ENCODE results near the gene SYNE2.
"Not testable (repeated sequence)": the region's sequence is repeated elsewhere in the genome, so short reads cannot be mapped to it uniquely, and the experiment has no call there.

Gene SYNE2

GRCh38 chr14:63852817-63853731, at the start of gene SYNE2:
Gene SYNE2, plus strand, starts transcription at chr14:63853004. Its CDS starts 56,145 bp downstream, at chr14:63909149.
- DNase-seq = peak in 9 of 14 donors; percentile 5 to 54 (median 23)

DNA sequence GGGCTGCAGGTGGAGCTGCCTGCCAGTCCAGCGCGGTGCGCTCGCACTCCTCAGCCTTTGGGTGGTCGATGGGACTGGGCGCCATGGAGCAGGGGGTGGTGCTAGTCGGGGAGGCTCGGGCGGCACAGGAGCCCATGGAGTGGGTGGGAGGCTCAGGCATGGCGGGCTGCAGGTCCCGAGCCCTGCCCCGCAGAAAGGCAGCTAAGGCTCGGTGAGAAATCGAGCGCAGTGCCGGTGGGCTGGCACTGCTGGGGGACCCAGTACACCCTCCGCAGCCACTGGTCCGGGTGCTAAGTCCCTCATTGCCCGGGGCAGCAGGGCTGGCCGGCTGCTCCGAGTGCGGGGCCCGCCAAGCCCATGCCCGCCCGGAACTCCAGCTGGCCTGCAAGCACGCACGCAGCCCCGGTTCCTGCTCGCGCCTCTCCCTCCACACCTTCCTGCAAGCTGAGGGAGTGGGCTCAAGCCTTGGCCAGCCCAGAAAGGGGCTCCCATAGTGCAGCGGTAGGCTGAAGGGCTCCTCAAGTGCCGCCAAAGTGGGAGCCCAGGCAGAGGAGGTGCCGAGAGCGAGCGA, 49.5 kb upstream of the SYNE2 start:
- not testable (repeated sequence) for DNase-seq

DNA sequence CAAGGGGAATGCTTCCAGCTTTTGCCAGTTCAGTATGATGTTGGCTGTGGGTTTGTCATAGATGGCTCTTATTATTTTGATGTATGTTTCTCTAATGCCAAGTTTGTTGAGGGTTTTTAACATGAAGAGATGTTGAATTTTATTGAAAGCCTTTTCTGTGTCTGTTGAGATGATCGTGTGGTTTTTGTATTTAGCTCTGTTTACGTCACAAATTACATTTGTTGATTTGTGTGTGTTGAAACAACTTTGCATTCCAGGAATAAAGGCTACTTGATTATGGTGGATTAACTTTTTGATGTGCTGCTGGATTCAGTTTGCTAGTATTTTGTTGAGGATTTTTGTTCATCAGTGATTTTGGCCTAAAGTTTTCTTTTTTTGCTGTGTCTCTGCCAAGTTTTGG, 46.7 kb upstream of the SYNE2 start:
- not testable (repeated sequence) for DNase-seq

DNA sequence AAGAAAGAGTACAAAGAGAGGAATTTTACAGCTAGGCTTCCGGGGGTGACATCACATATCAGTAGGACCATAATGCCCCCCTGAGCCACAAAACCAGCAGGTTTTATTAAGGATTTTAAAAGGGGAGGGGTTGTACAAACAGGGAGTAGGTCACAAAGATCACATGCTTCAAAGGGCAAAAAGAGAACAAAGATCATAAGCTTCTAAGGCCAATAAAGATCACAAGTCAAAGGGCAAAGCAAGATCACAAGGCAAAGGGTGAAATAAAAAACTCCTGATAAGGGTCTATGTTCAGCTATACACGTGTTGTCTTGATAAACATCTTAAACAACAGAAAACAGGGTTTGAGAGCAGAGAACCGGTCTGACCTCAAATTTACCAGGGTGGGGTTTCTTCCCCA, 41.1 kb upstream of the SYNE2 start:
- not testable (repeated sequence) for DNase-seq

DNA sequence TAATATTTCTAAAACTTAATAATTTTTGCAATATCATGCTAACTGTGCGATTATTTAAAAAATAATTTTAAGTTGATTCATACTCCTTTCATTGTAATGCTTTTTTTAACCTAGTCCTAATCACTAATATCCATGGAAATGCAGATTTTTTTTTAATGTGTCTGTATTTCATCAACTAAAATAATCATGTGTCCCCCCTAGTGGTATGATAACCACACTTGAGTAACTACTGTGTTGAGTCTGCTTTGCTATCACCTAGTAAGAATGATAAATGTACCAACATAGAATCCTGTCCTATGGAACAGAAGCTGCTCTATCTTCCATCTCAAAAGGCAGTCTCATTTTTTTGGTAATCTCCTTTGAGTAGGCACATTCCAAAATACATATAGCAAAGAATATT, 19.1 kb upstream of the SYNE2 start:
- DNase-seq = no peak

- DNase-seq = no peak
Observed at GRCh38 chr14:63840981-63841380, 11.8 kb upstream of the SYNE2 start.

GRCh38 chr14:63843796-63844195, 9.0 kb upstream of the SYNE2 start:
- no peak for DNase-seq

DNA sequence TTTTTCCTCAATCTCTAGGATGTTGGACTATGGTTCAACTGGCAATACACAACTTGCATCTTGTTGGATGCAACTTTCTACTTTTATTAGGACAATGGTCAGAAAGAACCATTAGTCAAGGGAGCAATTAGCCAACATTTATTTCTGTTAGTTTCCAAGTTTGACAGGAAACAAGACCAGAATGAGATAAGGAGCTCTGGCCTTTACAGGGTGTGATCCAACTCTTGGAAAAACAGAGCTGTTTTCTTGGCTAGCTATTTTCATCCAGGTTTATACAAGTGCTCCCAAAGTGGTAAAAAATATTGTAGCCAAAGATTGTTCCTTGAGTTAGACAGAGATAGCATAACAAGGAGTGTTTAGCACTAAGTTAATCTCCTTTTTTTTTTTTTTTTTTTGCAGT, 3.9 kb upstream of the SYNE2 start:
- DNase-seq = no peak

GRCh38 chr14:63852271-63852816, 460 bp upstream of the SYNE2 start:
- peak in 1 of 14 donors; percentile 20 for DNase-seq

- peak in 5 of 14 donors; percentile 1 to 62 (median 9) for DNase-seq
Observed at GRCh38 chr14:63853831-63854293, 1.1 kb downstream of the SYNE2 start.

- DNase-seq = no peak
Observed at GRCh38 chr14:63854330-63854729, 1.5 kb downstream of the SYNE2 start.

DNA sequence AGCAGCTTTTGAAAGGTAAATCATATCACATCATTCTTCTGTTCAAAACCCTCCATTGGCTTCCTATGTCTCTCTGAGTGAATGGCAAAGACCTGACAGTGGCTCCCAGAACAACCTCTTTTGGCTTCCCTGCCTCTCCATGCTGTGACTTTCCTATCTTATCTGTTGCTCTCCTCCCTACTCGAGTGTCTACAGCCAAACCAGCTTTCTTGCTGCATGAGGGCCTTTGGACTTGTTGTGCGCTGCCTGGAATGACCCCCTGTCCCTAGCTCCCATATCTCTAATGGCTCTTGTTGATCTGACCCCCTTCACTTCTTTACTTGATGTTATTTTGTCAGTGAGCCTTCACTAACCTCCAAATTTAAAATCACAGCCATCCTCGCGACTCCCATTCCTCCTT, 2.5 kb downstream of the SYNE2 start:
- DNase-seq = no peak

DNA sequence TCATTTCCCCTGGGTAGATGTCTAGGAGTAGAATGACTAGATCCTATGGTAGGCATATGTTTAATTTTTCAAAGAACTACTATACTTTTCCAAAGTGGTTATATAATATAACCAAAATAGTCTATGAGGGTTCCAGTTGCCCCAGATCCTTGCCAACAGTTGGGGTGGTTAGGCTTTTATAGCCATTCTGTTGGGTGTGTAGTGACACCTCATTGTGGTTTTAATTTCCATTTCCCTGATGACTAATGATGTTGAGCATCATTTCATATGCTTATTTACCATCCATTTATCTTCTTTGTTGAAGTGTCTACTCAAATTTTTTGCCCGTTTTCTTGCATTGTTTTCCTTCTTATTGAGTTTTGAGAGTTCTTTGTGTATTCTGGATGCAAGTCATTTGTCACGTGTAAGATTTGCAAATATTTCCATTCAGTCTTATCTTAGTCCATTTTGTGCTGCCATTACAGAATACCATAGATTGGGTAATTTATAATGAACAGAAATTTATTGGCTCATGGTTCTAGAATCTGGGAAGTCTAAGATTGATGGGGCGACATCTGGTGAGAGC, 4.7 kb downstream of the SYNE2 start:
- DNase-seq = no peak

GRCh38 chr14:63860146-63860545, 7.3 kb downstream of the SYNE2 start:
- no peak for DNase-seq

DNA sequence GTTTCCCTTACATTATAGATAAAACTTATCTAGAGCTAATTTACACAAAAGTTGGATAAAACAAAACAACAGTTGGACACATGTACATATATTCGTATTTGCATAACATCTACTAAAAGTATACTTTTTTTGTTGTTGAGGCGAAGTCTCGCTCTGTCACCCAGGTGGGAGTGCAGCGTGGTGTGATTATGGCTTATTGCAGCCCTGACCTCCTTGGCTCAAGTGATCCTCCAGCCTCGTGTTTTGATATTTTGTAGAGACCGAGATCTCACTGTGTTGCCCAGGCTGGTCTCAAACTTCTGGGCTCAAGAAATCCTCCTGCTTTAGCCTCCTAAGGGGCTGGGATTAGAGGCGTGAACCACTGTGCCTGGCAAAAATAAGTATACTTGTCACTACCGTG, 9.4 kb downstream of the SYNE2 start:
- no peak for DNase-seq

DNA sequence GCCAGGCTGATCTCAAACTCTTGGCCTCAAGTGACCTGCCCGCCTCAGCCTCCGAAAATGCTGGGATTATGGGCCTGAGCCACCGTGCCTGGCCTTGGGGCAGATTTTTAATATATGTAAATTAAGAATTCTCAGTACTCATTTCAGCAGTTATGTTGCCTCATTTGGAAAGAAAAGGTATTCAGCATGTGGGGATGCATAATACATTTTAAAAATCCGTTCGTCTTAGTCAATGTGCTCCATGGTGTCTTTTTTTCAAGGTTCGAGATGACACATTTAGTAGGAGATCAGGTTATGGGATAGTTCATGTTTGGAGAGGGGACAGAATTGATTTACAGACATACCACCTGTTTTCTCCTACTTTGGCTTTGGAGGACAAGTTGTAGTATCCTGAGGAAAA, 10.2 kb downstream of the SYNE2 start:
- no peak for DNase-seq

GRCh38 chr14:63864775-63865174, 12.0 kb downstream of the SYNE2 start:
- DNase-seq = not testable (repeated sequence)

- DNase-seq = no peak
Observed at GRCh38 chr14:63867933-63868921, 15.4 kb downstream of the SYNE2 start.

GRCh38 chr14:63869940-63870752, 17.3 kb downstream of the SYNE2 start:
- DNase-seq = not testable (repeated sequence)

DNA sequence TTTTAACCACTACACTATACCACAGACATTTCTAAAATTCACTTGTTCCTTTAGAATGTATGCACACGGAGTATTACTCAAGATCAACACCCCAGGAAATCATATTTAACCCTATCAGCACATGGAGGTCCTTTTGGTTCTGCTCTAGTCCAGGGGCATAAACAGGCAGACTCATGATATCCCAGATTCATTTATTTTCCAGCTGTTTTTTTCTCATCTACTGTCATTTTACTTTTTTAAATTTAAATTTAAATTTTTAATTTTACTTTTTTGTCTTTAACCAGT, 17.9 kb downstream of the SYNE2 start:
- DNase-seq = not testable (repeated sequence)

DNA sequence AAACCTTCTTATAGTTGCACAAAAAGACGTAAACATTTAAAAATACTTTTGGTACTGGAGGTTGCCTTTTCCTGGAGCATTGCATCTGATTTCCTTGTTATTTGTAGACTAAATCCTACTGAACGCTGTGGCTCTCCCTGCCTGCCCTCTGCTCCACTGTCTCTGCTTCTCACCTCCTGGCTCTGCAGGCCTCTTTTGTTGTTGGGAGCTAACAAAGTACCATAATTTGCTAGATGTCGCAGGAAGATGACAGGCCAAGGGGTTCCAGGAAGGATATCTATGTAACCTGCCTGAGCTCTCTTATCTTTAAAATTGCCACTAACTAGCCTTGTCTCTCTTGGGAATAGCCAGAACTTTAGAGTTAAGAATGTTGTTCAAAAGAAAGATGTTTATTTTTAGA, 21.4 kb downstream of the SYNE2 start:
- no peak for DNase-seq

Measured in C1 segment of cervical spinal cord (tissue), 14 donors.